DMS114 treated with DMSO at 0.1 percent for 48 hours (cell line): ENCODE measurements around the gene AHCYL1.
"Not testable (repeated sequence)": the region's sequence is repeated elsewhere in the genome, so short reads cannot be mapped to it uniquely, and the experiment has no call there.

Source experiments
- DNase-seq: peaks from one replicate; lab custom pipeline; 2025; ENCODE audit not compliant: unreplicated experiment; lab: John Stamatoyannopoulos, UW

AHCYL1 gene

GRCh38 chr1:109984456-109985246, at the start of gene AHCYL1:
AHCYL1 (plus strand) TSS chr1:109984765; CDS start chr1:109985053, 288 bp downstream.
- DNase-seq: peak; percentile 98

- no peak for DNase-seq
These were observed 49.1 kb upstream of the AHCYL1 start for GRCh38 chr1:109935451-109935900.

GRCh38 chr1:109937738-109938137, 46.8 kb upstream of the AHCYL1 start:
- DNase-seq: no peak

- no peak for DNase-seq
These were observed 46.0 kb upstream of the AHCYL1 start for GRCh38 chr1:109938556-109938955.

GRCh38 chr1:109942434-109942833, 42.1 kb upstream of the AHCYL1 start:
- no peak for DNase-seq

- DNase-seq: no peak
These were observed 40.0 kb upstream of the AHCYL1 start for GRCh38 chr1:109944541-109944940.

- DNase-seq: no peak
These were observed 38.1 kb upstream of the AHCYL1 start for GRCh38 chr1:109946511-109946910.

GRCh38 chr1:109947582-109948284, 36.8 kb upstream of the AHCYL1 start:
- DNase-seq: no peak

GRCh38 chr1:109948285-109948630, 36.3 kb upstream of the AHCYL1 start:
- no peak for DNase-seq

GRCh38 chr1:109950038-109950437, 34.5 kb upstream of the AHCYL1 start:
- no peak for DNase-seq

GRCh38 chr1:109950509-109950908, 34.1 kb upstream of the AHCYL1 start:
- no peak for DNase-seq

- not testable (repeated sequence) for DNase-seq
These were observed 33.1 kb upstream of the AHCYL1 start for GRCh38 chr1:109951501-109951900.

GRCh38 chr1:109954041-109954512, 30.5 kb upstream of the AHCYL1 start:
- no peak for DNase-seq

- DNase-seq: no peak
These were observed 25.0 kb upstream of the AHCYL1 start for GRCh38 chr1:109959632-109959973.

- DNase-seq: peak; percentile 44
These were observed 24.4 kb upstream of the AHCYL1 start for GRCh38 chr1:109959974-109960744.

GRCh38 chr1:109960745-109961094, 23.8 kb upstream of the AHCYL1 start:
- DNase-seq: no peak

GRCh38 chr1:109963864-109964263, 20.7 kb upstream of the AHCYL1 start:
- DNase-seq: no peak

GRCh38 chr1:109969146-109969829, 15.3 kb upstream of the AHCYL1 start:
- no peak for DNase-seq

- no peak for DNase-seq
These were observed 14.7 kb upstream of the AHCYL1 start for GRCh38 chr1:109969907-109970306.

GRCh38 chr1:109971559-109971958, 13.0 kb upstream of the AHCYL1 start:
- DNase-seq: no peak

GRCh38 chr1:109974191-109974590, 10.4 kb upstream of the AHCYL1 start:
- no peak for DNase-seq
